PC-9 (cell line): ENCODE results near the gene TAOK2. TPM values are rescaled to one million over a fixed set of nuclear protein-coding genes. Genes with fewer than 3 reads are reported as not detected.

Experiments
- BruUV-seq: library from RNA; stranded (reverse); fragments of 400-500 nt; replicated peaks from 2 replicates; lab custom pipeline; 2021; lab: Mats Ljungman, UMichigan
- CTCF ChIA-PET: fragments of 300-600 bp; sonication (Branson Sonifier 250); formaldehyde crosslinking; loops from one replicate; lab custom pipeline; 2022; ENCODE audit warnings: antibody characterized with exemption; lab: Charles Lee
- POLR2A ChIA-PET: fragments of 300-600 bp; sonication (Branson Sonifier 250); formaldehyde crosslinking; loops from one replicate; lab custom pipeline; 2022; ENCODE audit warnings: antibody characterized with exemption; ENCODE audit not compliant: unreplicated experiment; lab: Charles Lee
- DNase-seq, 2 experiments: peaks; one replicate each; pipeline versions ENCODE4 v3.0.0 to v3.0.0-alpha.2; 2015 to 2022; ENCODE audit warnings: mixed read lengths in 1 of 2
- H2AFZ ChIP-seq: fragments of 200-600 bp; sonication (generic); 2 replicates; pipeline ENCODE4 v1.8.1; 2017; ENCODE audit warnings: antibody characterized with exemption
- H3F3A ChIP-seq: fragments of 200-600 bp; sonication (generic); 2 replicates; pipeline ENCODE4 v1.8.1; 2017; ENCODE audit warnings: antibody characterized with exemption, mild to moderate bottlenecking, low read depth; ENCODE audit not compliant: insufficient read depth
- H3K27ac ChIP-seq: fragments of 200-600 bp; sonication (generic); 2 replicates; pipeline ENCODE4 v1.6.1; 2016; ENCODE audit warnings: mixed run types
- H3K27me3 ChIP-seq: fragments of 200-600 bp; sonication (generic); 2 replicates; pipeline ENCODE4 v1.6.1; 2016; ENCODE audit warnings: low read depth, mixed run types; ENCODE audit not compliant: insufficient read depth
- H3K36me3 ChIP-seq: fragments of 200-600 bp; sonication (generic); 2 replicates; pipeline ENCODE4 v1.6.1; 2016; ENCODE audit warnings: low read depth, mixed run types
- H3K4me1 ChIP-seq: fragments of 200-600 bp; sonication (generic); replicated peaks from 2 replicates; pipeline ENCODE4 v1.6.1; 2016; ENCODE audit warnings: mixed run types; ENCODE audit not compliant: insufficient read depth
- H3K4me2 ChIP-seq: fragments of 200-600 bp; sonication (generic); 2 replicates; pipeline ENCODE4 v1.6.1; 2017; ENCODE audit warnings: mixed run types
- H3K4me3 ChIP-seq: fragments of 200-600 bp; sonication (generic); 2 replicates; pipeline ENCODE4 v1.6.1; 2016; ENCODE audit warnings: mixed run types
- H3K79me2 ChIP-seq: fragments of 200-600 bp; sonication (generic); 2 replicates; pipeline ENCODE4 v1.6.1; 2017; ENCODE audit warnings: low read depth, mixed run types
- H3K9me2 ChIP-seq: fragments of 200-600 bp; sonication (generic); 2 replicates; pipeline ENCODE4 v1.8.1; 2017; ENCODE audit warnings: mild to moderate bottlenecking; ENCODE audit not compliant: insufficient read depth
- H3K9me3 ChIP-seq: fragments of 200-600 bp; sonication (generic); 2 replicates; pipeline ENCODE4 v1.8.1; 2016; ENCODE audit warnings: low read depth; ENCODE audit not compliant: insufficient read depth
- H4K20me1 ChIP-seq: fragments of 200-600 bp; sonication (generic); 2 replicates; pipeline ENCODE4 v1.8.1; 2017; ENCODE audit not compliant: insufficient read depth
- CTCF ChIP-seq: fragments of 200-600 bp; sonication (generic); conservative IDR thresholded peaks from 2 replicates; pipeline ENCODE4 v1.6.1; 2017; ENCODE audit warnings: mixed run types, antibody characterized with exemption, mild to moderate bottlenecking, moderate library complexity
- EZH2 ChIP-seq: fragments of 200-600 bp; sonication (generic); IDR thresholded peaks from 2 replicates; pipeline ENCODE4 v1.8.0; 2017; ENCODE audit warnings: antibody characterized with exemption, low read depth
- intact Hi-C: fragments of 100-400 bp; cut with micrococcal nuclease; formaldehyde crosslinking; loops from one replicate; pipeline ENCODE4 v1.10.0; 2022; ENCODE audit not compliant: unreplicated experiment
- total RNA-seq: library from RNA; stranded (reverse); gene quantifications from 2 replicates; pipeline ENCODE4 v1.2.3, GENCODE V29; 2021

TAOK2 gene
- total RNA-seq, 1 experiment from 2014 or later: 82.9 TPM

GRCh38 chr16:29961127-29961478 lies 12.6 kb upstream of the TAOK2 start:
- Histone ChIP-seq H3K4me3 (peak overlapping the region; percentile 78; the same call in 1 of the 2 replicates), H3K9me2 (no peaks in the 10 kb centered on the region), H3K79me2 (no peaks in the 10 kb centered on the region), H3K27ac (no peak overlapping the region), H4K20me1 (no peaks in the 10 kb centered on the region), H3K9me3 (no peaks in the 10 kb centered on the region), H3F3A (peaks cover 8% of the 10 kb centered on the region; the same call in 1 of the 2 replicates), H2AFZ (peak overlapping the region; percentile 78), H3K4me1 (peaks cover 11% of the 10 kb centered on the region), H3K36me3 (no peaks in the 10 kb centered on the region), H3K27me3 (no peaks in the 10 kb centered on the region), H3K4me2 (peak overlapping the region; percentile 90)
- no TSS peak for BruUV-seq
- no peak for DNase-seq
- intact Hi-C loops: loop anchor here (1.0 kb wide), 1 partner anchor 35 kb away; the partner anchor contains the start of gene KCTD13
- CTCF ChIA-PET: interaction anchor here (0.6 to 1.0 kb wide), 3 partner anchors 17 to 145 kb away, joined by 3 to 7 read pairs (median 5); partner anchors contain the start of gene PAGR1
- TF ChIP-seq CTCF: no peak
- TF ChIP-seq EZH2: no peak
- POLR2A ChIA-PET: interaction anchor here (0.6 to 1.8 kb wide), 3 partner anchors 9 to 62 kb away, joined by 3 to 22 read pairs (median 4); partner anchors contain the start of genes SEZ6L2 and TAOK2

GRCh38 chr16:29961479-29962343 lies 12.0 kb upstream of the TAOK2 start, which contains the start of gene TMEM219:
Gene TMEM219, plus strand, starts transcription at chr16:29962079. Its CDS starts 1,065 bp downstream, at chr16:29963144.
- TSS peak; percentile 92 for BruUV-seq
- intact Hi-C loops: loop anchor here (1.0 kb wide), 3 partner anchors 17 to 35 kb away; partner anchors contain the start of gene KCTD13
- Histone ChIP-seq H3K27ac (no peak within 1 kb of the TSS; the same call in 1 of the 2 replicates), H2AFZ (peak within 1 kb of the TSS; percentile 78), H3K4me2 (peak within 1 kb of the TSS; percentile 90), H3K4me1 (peaks cover 11% of the 10 kb centered on the region), H3K79me2 (no peaks in the 10 kb centered on the region), H3K9me2 (no peaks in the 10 kb centered on the region), H4K20me1 (no peaks in the 10 kb centered on the region), H3K27me3 (no peaks in the 10 kb centered on the region), H3K9me3 (no peaks in the 10 kb centered on the region), H3F3A (peaks cover 8% of the 10 kb centered on the region; the same call in 1 of the 2 replicates), H3K4me3 (peak within 1 kb of the TSS; percentile 78), H3K36me3 (no peaks in the 10 kb centered on the region)
- no peak; the same call in 1 of the 2 replicates for TF ChIP-seq CTCF
- no peak for TF ChIP-seq EZH2
- CTCF ChIA-PET: interaction anchor here (0.6 to 1.2 kb wide), 6 partner anchors 10 to 146 kb away, joined by 3 to 7 read pairs (median 4); partner anchors contain the start of genes PAGR1, SEZ6L2 and TAOK2
- POLR2A ChIA-PET: interaction anchor here (0.5 to 1.8 kb wide), 10 partner anchors 9 to 285 kb away, joined by 3 to 22 read pairs (median 4); partner anchors contain the start of genes HIRIP3, SEZ6L2 and TAOK2
- peak; percentile 76 to 98 for DNase-seq
